Measurements from ENCODE around the gene DLGAP4. TPM values are rescaled to one million over a fixed set of nuclear protein-coding genes. Genes with fewer than 3 reads are reported as not detected.

Gene DLGAP4
- total RNA-seq, 4 donors from 2014 or later = 18.8 to 46.7 (median 45.0) TPM

DNA sequence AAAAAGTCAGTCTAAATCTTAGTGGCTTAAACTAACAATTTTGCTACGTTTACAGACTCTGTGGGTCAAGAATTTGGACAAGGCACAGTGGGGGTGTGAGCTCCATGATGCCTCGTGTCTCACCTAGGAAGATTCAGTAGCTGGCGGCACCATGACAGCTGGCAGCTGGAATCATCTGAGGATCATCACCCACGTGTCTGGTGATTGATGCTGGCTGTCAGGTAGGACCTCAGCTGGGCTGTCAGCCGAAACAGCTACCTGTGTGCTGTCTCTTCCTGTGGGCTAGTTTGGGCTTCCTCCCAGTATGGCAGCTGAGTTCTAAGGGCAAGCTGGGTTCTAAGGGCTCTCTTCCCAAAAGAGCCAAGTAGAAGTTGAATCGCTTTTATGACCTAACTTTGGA lies 26.4 kb upstream of the DLGAP4 start:
- intact Hi-C loops (cut with DNase I; ENCODE audit: low total_unique reads) (no loop called here), in situ Hi-C loops (cut with MboI; ENCODE audit: low sequenced_read_pairs in 4 of 4) (no loop called here)
- no peaks in the 10 kb centered on the region for H3K4me1 ChIP-seq
- TF ChIP-seq, protein P1, sequence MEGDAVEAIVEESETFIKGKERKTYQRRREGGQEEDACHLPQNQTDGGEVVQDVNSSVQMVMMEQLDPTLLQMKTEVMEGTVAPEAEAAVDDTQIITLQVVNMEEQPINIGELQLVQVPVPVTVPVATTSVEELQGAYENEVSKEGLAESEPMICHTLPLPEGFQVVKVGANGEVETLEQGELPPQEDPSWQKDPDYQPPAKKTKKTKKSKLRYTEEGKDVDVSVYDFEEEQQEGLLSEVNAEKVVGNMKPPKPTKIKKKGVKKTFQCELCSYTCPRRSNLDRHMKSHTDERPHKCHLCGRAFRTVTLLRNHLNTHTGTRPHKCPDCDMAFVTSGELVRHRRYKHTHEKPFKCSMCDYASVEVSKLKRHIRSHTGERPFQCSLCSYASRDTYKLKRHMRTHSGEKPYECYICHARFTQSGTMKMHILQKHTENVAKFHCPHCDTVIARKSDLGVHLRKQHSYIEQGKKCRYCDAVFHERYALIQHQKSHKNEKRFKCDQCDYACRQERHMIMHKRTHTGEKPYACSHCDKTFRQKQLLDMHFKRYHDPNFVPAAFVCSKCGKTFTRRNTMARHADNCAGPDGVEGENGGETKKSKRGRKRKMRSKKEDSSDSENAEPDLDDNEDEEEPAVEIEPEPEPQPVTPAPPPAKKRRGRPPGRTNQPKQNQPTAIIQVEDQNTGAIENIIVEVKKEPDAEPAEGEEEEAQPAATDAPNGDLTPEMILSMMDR (IDR thresholded peaks at IDR 0.05 in 4 of 5, conservative IDR thresholded peaks at IDR 0.05 in 1 of 5) = no peak
- no peak for TF ChIP-seq POLR2A (IDR thresholded peaks at IDR 0.05)
- H3K4me3 ChIP-seq = no peak overlapping the region
- H3K36me3 ChIP-seq = no peaks in the 10 kb centered on the region
- ATAC-seq (no peak), DNase-seq (no peak)
- no peak overlapping the region for H3K27ac ChIP-seq
- H3K9me3 ChIP-seq = no peaks in the 10 kb centered on the region
- H3K27me3 ChIP-seq = peaks cover 5 to 7% (median 5%) of the 10 kb centered on the region in 3 donors

DNA sequence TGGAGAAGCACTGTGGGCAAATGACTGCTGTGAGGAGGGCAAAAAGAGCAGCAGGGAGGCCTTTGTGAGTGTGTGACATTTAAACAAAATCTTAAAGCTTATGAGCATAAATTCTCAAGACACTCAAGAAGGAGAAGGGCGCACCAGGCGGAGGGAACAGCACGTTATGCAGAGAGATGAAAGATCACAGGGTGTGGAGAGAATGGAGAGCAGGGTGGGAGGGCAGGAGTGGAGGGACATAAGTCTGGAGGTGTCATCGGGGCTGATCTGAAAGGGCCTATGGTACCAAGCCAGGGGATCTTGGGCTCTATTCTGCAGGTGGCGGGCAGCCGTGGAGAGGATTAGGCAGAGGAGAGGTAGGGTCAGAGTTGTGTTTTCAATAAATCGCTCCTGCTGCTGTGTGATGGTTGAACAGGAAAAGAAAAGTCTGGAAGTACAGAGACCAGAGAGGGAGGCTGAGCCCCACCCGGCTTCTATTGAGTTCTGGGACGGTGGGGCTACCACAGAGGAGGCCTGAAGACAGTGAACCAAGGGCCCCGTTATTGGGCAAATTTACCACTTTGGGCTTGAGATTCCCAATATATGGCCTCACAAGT lies 24.3 kb upstream of the DLGAP4 start:
- Histone ChIP-seq H3K27me3 (peaks cover 0 to 5% (median 0%) of the 10 kb centered on the region in 3 donors), H3K4me3 (no peak overlapping the region), H3K27ac (no peak overlapping the region), H3K9me3 (no peaks in the 10 kb centered on the region), H3K4me1 (no peaks in the 10 kb centered on the region), H3K36me3 (no peaks in the 10 kb centered on the region)
- intact Hi-C loops (cut with DNase I; ENCODE audit: low total_unique reads) (no loop called here), in situ Hi-C loops (cut with MboI; ENCODE audit: low sequenced_read_pairs in 4 of 4) (no loop called here)
- no peak for DNase-seq
- TF ChIP-seq POLR2A (IDR thresholded peaks at IDR 0.05) = no peak
- TF ChIP-seq, protein P1 (IDR thresholded peaks at IDR 0.05 in 4 of 5, conservative IDR thresholded peaks at IDR 0.05 in 1 of 5) = no peak
- no peak for ATAC-seq

DNA sequence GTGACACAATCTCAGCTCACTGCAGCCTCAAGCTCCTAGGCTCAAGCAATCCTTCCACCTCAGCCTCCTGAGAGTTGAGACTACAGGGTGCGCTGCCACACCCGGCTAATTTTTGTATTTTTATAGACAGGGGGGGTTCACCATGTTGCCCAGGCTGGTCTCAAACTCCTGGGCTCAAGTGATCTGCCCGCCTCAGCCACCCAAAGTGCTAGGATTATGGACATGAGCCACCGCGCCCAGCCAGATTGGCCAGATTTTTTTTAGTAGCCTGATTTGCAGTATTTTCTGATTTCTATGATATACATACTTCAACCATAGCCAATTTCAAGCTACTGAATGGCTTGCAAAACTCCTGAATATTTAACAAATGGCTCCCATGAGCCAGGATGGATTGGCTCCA lies 21.4 kb upstream of the DLGAP4 start:
- TF ChIP-seq POLR2A (IDR thresholded peaks at IDR 0.05) = no peak
- TF ChIP-seq, protein P1 (IDR thresholded peaks at IDR 0.05 in 4 of 5, conservative IDR thresholded peaks at IDR 0.05 in 1 of 5) = no peak
- Histone ChIP-seq H3K27me3 (no peaks in the 10 kb centered on the region), H3K4me3 (no peak overlapping the region), H3K4me1 (no peaks in the 10 kb centered on the region), H3K36me3 (no peaks in the 10 kb centered on the region), H3K27ac (no peak overlapping the region), H3K9me3 (no peaks in the 10 kb centered on the region)
- DNase-seq (no peak), ATAC-seq (no peak)
- intact Hi-C loops (cut with DNase I; ENCODE audit: low total_unique reads) (no loop called here), in situ Hi-C loops (cut with MboI; ENCODE audit: low sequenced_read_pairs in 4 of 4) (no loop called here)

DNA sequence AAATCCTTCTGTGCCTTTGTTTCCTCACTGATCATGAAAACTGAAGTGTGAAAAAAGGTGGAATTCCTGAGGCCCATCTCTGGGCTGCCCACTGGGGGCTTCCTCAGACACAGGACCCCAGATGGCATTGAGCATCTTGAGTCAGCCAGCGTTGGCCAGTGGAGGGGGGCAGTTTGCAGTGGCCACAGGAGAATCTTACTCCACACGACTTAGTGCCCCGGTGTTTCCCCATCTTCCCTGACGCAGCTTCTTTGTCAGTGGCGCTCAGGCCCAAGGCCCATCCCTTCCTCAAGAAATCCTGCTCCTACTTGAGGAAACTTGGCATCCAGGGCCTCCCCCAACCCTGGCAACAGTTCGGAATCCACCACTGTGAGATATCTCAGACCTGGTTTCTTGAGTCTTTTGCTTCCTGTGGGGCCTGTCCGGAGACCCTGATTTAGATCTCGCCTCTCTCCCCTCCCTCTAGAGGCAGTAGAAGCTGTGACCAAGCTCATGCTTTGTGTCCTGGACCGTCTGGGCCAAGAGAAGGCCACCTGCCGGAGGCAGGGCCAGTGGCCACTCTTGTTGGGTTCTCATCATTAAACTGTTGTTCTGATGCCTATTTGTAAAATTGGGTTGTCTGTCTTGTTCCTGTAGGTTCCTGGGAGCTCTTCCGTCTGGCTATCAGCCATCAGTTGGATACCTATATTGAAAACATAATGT lies 20.2 kb upstream of the DLGAP4 start:
- H3K27ac ChIP-seq = no peak overlapping the region
- in situ Hi-C loops (cut with MboI; ENCODE audit: low sequenced_read_pairs in 4 of 4) = no loop called here
- ATAC-seq (no peak), DNase-seq (no peak)
- H3K4me1 ChIP-seq = no peaks in the 10 kb centered on the region
- no peaks in the 10 kb centered on the region for H3K36me3 ChIP-seq
- intact Hi-C loops (cut with DNase I; ENCODE audit: low total_unique reads) = no loop called here
- H3K9me3 ChIP-seq = no peaks in the 10 kb centered on the region
- no peak for TF ChIP-seq POLR2A (IDR thresholded peaks at IDR 0.05)
- TF ChIP-seq, protein P1 (IDR thresholded peaks at IDR 0.05 in 4 of 5, conservative IDR thresholded peaks at IDR 0.05 in 1 of 5) = no peak
- no peaks in the 10 kb centered on the region for H3K27me3 ChIP-seq
- H3K4me3 ChIP-seq = no peak overlapping the region

All from gastrocnemius medialis (tissue), 4 donors.